ENCODE measurements around the gene ZNF831. TPM values are rescaled to one million over a fixed set of nuclear protein-coding genes. Genes with fewer than 3 reads are reported as not detected.
A peak's percentile ranks its signal among the peaks of the same experiment; 100 is the strongest.

ZNF831 gene
- total RNA-seq, 3 donors from 2014 or later (not counting 1 experiment from before 2014, with no cell fraction given) = 24.8 to 42.0 (median 40.2) TPM

- Mint-ChIP-seq H3K27ac (peak overlapping the region; percentile 64 to 66), H3K9me3 (no peaks in the 10 kb centered on the region), H3K4me3 (peak overlapping the region; percentile 1), H3K4me1 (peaks cover 41 to 52% of the 10 kb centered on the region in 2 donors), H3K36me3 (peaks cover 14% of the 10 kb centered on the region), H3K27me3 (ENCODE audit: low read depth in 2 of 2) (no peaks in the 10 kb centered on the region)
- TF ChIP-seq CTCF (IDR thresholded peaks at IDR 0.05) = no peak
- intact Hi-C loops (cut with micrococcal nuclease) = no loop called here
- WGBS (ENCODE audit: insufficient coverage) = 10% methylated on average over 2 of the region's 2 CpGs
- Histone ChIP-seq H3K27ac (ENCODE audit: low read length) (no peak overlapping the region), H3K36me3 (ENCODE audit: control insufficient read depth, insufficient read depth, low read length) (peaks cover 19% of the 10 kb centered on the region), H3K4me3 (ENCODE audit: low read length) (no peak overlapping the region), H3K27me3 (ENCODE audit: control insufficient read depth, insufficient read depth, low read length) (no peaks in the 10 kb centered on the region), H3K9me3 (ENCODE audit: control insufficient read depth, insufficient read depth, low read length) (no peaks in the 10 kb centered on the region), H3K4me1 (ENCODE audit: control insufficient read depth, insufficient read depth, low read length) (peaks cover 14% of the 10 kb centered on the region)
- ATAC-seq (peak in 1 of 3 donors; percentile 52), DNase-seq (peak in 1 of 2 donors; percentile 32)
Measured at GRCh38 chr20:59258221-59258621, 94.6 kb downstream of the ZNF831 start.

GRCh38 chr20:59259946-59260345 is 96.3 kb downstream of the ZNF831 start:
- intact Hi-C loops (cut with micrococcal nuclease) = no loop called here
- Histone ChIP-seq H3K36me3 (ENCODE audit: control insufficient read depth, insufficient read depth, low read length) (peaks cover 11% of the 10 kb centered on the region), H3K4me3 (ENCODE audit: low read length) (no peak overlapping the region), H3K27me3 (ENCODE audit: control insufficient read depth, insufficient read depth, low read length) (no peaks in the 10 kb centered on the region), H3K4me1 (ENCODE audit: control insufficient read depth, insufficient read depth, low read length) (no peaks in the 10 kb centered on the region), H3K9me3 (ENCODE audit: control insufficient read depth, insufficient read depth, low read length) (no peaks in the 10 kb centered on the region), H3K27ac (ENCODE audit: low read length) (no peak overlapping the region)
- Mint-ChIP-seq H3K4me1 (peaks cover 27 to 35% of the 10 kb centered on the region in 2 donors), H3K4me3 (no peak overlapping the region), H3K27me3 (ENCODE audit: low read depth in 2 of 2) (peaks cover 3 to 11% of the 10 kb centered on the region in 2 donors), H3K9me3 (no peaks in the 10 kb centered on the region), H3K36me3 (peaks cover 13% of the 10 kb centered on the region), H3K27ac (no peak overlapping the region)
- no peak for TF ChIP-seq CTCF (IDR thresholded peaks at IDR 0.05)
- ATAC-seq (no peak), DNase-seq (no peak)
- WGBS (ENCODE audit: insufficient coverage) = 100% methylated on average over 2 of the region's 2 CpGs

DNA sequence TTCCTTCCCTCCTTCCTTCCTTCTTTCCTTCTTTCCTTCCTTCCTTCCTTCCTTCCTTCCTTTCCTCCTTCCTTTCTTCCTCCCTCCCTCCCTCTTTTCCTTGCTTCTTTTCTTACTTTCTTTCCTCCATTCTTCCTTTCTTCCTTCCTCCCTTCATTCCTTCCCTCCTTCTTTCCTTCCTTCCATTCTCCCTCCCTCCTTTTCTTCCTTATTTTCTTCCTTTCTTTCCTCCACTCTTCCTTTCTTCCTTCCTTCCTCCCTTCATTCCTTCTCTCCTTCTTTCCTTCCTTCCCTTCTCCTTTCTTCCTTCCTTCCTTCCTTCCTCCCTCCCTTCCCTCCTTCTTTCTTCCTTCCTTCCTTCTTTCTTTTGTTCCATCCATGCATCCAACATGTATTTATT is 101.7 kb downstream of the ZNF831 start:
- DNase-seq = no peak
- no peaks in the 10 kb centered on the region for H3K9me3 ChIP-seq (ENCODE audit: control insufficient read depth, insufficient read depth, low read length)
- H3K4me1 ChIP-seq (ENCODE audit: control insufficient read depth, insufficient read depth, low read length) = peaks cover 6% of the 10 kb centered on the region
- no peak for ATAC-seq
- peaks cover 9% of the 10 kb centered on the region for H3K36me3 Mint-ChIP-seq
- H3K27me3 Mint-ChIP-seq (ENCODE audit: low read depth in 2 of 2) = peaks cover 17 to 22% of the 10 kb centered on the region in 2 donors
- peaks cover 5% of the 10 kb centered on the region for H3K27me3 ChIP-seq (ENCODE audit: control insufficient read depth, insufficient read depth, low read length)
- no peak overlapping the region for H3K4me3 Mint-ChIP-seq
- intact Hi-C loops (cut with micrococcal nuclease) = no loop called here
- no peak for TF ChIP-seq CTCF (IDR thresholded peaks at IDR 0.05)
- H3K27ac Mint-ChIP-seq = no peak overlapping the region
- H3K27ac ChIP-seq (ENCODE audit: low read length) = no peak overlapping the region
- H3K4me3 ChIP-seq (ENCODE audit: low read length) = no peak overlapping the region
- peaks cover 23 to 33% of the 10 kb centered on the region in 2 donors for H3K4me1 Mint-ChIP-seq
- no peaks in the 10 kb centered on the region for H3K9me3 Mint-ChIP-seq
- H3K36me3 ChIP-seq (ENCODE audit: control insufficient read depth, insufficient read depth, low read length) = no peaks in the 10 kb centered on the region

GRCh38 chr20:59268870-59269269 is 105.2 kb downstream of the ZNF831 start:
- peaks cover 9% of the 10 kb centered on the region for H3K36me3 Mint-ChIP-seq
- ATAC-seq = peak in 1 of 3 donors; percentile 43
- peaks cover 20 to 21% of the 10 kb centered on the region in 2 donors for H3K27me3 Mint-ChIP-seq (ENCODE audit: low read depth in 2 of 2)
- H3K27ac ChIP-seq (ENCODE audit: low read length) = no peak overlapping the region
- peaks cover 7% of the 10 kb centered on the region for H3K27me3 ChIP-seq (ENCODE audit: control insufficient read depth, insufficient read depth, low read length)
- no peaks in the 10 kb centered on the region for H3K9me3 Mint-ChIP-seq
- WGBS (ENCODE audit: insufficient coverage) = 37% methylated on average over 3 of the region's 3 CpGs
- H3K4me1 Mint-ChIP-seq = peaks cover 29 to 35% of the 10 kb centered on the region in 2 donors
- H3K27ac Mint-ChIP-seq = no peak overlapping the region
- H3K9me3 ChIP-seq (ENCODE audit: control insufficient read depth, insufficient read depth, low read length) = no peaks in the 10 kb centered on the region
- no peak overlapping the region for H3K4me3 ChIP-seq (ENCODE audit: low read length)
- TF ChIP-seq CTCF (IDR thresholded peaks at IDR 0.05) = no peak
- intact Hi-C loops (cut with micrococcal nuclease) = no loop called here
- DNase-seq = no peak
- no peaks in the 10 kb centered on the region for H3K36me3 ChIP-seq (ENCODE audit: control insufficient read depth, insufficient read depth, low read length)
- peaks cover 9% of the 10 kb centered on the region for H3K4me1 ChIP-seq (ENCODE audit: control insufficient read depth, insufficient read depth, low read length)
- H3K4me3 Mint-ChIP-seq = peak overlapping the region; percentile 43

Measured in natural killer cell (primary cell).